HUDEP-2 (cell line): ENCODE measurements around the gene YBX2.
A peak's percentile ranks its signal among the peaks of the same experiment; 100 is the strongest.
"Not testable (repeated sequence)": the region's sequence is repeated elsewhere in the genome, so short reads cannot be mapped to it uniquely, and the experiment has no call there.

ENCODE experiments used
- DNase-seq, 76 experiments: peaks; one replicate each; lab custom pipeline; 2025; ENCODE audit not compliant: unreplicated experiment in 76 of 76; lab: John Stamatoyannopoulos, UW

YBX2 gene

GRCh38 chr17:7294614-7295153 lies at the start of gene YBX2:
Gene YBX2, minus strand, starts transcription at chr17:7294639. Its CDS starts 139 bp downstream, at chr17:7294500.
- peak in 72 of 76 experiments; percentile 75 to 99 (median 94) for DNase-seq

DNA sequence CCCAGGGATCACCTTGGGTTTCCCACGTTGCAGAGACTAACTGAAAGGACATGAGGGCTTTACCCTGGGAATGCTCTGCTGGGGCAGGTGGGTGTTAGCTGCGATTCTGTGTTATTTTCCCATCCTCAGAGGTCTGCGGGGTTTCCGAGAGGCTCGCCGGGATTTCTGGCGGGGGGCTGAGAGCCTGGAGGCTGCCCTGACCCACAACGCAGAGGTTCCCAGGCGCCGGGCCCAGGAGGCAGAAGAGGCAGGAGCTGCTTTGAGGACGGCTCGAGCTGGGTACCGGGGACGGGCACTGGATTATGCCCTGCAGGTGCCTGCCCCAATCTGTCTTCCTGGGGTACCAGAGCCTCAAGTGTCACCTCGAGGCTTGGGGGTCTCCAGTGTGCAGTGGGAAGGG lies 48.8 kb upstream of the YBX2 start:
- no peak for DNase-seq

DNA sequence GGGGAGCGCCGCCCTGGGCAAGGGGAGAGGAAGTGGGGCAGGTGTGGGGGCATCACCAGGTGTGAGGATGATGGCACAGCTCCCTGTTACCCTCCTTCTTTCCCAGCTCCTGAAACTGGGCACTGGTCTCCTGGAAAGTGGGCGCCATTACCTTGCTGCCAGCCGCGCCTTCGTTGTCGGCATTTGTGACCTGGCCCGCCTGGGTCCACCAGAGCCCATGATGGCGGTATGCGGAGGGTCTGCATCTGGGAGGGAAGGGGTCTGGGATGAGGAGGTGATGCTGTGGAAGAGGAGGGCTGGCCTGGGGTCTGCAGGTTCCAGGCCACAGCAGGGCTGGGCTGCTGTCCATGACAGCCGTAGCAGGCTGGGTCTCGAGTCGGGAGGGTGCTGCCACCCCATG lies 47.4 kb upstream of the YBX2 start:
- DNase-seq: no peak

DNA sequence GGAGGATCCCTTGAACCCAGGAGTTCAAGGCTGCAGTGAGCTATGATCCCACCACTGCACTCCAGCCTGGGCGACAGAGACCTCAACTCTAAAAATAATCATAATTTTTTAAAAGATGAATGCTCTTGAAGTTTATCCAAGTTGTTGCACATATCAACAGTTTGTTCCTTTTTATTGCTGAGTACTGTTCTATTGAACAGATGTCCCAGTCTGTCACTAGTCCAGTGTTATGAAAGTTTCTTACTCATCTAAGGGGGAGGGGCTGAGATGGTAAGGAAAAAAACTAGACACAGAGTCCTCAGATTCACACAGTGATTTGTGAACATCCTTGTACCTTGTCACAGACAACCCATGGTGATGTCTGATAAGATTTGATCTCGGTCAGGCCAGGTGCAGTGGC lies 45.7 kb upstream of the YBX2 start:
- DNase-seq: no peak

DNA sequence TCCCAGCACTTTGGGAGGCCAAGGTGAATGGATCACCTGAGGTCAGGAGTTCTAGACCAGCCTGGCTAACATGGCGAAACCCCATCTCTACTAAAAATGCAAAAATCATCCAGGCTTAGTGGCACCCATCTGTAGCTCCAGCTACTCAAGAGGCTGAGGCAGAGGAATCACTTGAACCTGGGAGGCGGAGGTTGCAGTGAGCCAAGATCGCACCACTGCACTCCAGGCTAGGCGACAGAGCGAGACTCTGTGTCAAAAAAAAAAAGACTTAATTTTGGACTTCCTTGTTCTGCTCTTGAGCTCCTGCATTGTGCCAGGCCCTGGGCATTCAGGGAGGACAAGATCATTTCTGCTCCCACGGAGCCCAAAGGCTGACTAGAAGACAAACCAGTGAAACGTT lies 43.2 kb upstream of the YBX2 start:
- DNase-seq: not testable (repeated sequence)

DNA sequence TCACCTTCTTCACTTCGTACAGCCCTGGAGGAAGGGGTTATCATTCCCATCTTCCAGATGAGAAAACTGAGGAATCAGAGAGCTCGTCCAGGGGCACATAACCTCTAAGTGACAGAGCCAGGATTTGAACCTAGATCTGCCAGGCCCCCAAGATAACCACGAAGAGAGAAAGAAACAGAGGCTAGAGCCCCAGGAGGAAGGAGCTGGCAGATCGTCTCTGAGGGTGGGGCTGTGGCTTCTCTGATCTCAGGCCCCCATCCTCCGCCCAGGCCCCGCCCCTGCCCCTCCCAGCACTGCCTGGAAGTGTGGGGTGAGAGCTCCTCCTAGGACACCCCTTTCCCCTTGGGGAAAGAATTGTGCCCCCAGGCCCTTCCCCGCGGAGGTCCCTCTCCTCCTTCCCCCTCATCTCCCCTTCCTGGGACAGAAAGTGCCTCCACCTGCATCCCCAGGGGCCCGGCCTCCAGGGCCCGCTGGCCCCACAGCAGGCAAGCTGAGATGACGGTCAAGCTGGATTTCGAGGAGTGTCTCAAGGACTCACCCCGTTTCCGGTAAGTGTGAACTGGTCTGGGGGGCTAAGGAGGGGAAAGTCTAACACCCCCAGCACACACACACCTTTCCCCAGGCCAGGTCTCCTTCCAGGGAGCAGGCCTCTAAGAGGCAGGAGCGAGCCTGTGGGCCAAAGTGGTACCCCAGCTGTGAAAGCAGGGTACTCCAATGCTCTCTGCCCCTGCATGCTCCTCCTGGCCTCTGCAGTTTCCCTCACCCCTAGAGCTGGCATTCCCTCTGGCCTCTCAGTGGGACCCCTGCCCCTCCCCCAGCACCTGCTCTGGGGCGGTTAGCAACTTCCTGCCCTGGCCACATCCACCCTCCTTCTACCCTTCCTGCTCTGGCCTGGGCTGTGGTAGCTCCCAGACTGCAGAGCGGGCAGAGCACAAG lies 42.1 kb upstream of the YBX2 start, which contains the start of gene ACAP1:
ACAP1 (plus strand) TSS at position 290 of the 936 bp plus-strand sequence; CDS start at position 496, 206 bp downstream.
- peak in 59 of 76 experiments; percentile 9 to 83 (median 58) for DNase-seq

DNA sequence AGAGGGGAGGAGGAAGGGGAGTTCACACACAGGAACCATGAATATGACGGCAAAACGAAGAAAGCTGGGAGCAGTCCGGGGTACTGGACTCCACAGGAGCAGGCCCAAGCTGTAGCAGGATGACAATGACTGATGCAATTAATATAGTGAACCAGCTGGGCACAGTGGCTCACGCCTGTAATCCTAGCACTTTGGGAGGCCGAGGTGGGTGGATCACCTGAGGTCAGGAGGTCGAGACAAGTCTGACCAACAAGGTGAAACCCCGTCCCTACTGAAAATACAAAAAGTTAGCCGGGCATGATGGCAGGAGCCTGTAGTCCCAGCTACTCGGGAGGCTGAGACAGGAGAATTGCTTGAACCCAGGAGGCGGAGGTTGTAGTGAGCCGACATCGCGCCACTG lies 41.3 kb upstream of the YBX2 start:
- not testable (repeated sequence) for DNase-seq

DNA sequence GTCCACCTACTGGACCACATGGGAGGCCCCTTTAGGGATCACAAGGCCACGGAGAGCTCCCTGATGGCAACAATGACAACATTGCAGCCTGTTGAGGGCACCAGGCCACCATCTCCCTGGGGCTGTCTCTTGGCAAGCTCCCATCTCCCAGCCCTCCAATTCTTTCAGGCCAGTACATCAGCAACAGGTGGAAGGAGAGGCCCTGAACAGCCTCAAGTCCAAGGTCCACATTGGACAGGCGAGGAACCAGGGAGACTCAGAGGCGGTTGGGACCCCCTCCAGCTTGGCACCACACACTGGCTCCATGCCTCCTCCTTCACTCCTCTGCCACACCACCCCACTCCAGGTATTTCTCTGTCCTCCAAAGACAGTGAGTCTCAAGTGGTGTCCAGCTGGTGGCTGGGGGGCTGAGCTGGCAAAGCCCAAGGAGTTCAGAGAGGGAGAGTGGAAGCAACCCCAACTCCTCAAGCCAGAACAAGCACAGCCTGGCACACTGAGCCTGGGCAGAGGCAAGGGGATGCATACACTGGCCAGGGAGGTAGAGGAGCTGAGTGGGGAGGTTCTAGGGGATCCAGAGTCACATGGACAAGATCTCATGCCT lies 40.6 kb upstream of the YBX2 start:
- no peak for DNase-seq

DNA sequence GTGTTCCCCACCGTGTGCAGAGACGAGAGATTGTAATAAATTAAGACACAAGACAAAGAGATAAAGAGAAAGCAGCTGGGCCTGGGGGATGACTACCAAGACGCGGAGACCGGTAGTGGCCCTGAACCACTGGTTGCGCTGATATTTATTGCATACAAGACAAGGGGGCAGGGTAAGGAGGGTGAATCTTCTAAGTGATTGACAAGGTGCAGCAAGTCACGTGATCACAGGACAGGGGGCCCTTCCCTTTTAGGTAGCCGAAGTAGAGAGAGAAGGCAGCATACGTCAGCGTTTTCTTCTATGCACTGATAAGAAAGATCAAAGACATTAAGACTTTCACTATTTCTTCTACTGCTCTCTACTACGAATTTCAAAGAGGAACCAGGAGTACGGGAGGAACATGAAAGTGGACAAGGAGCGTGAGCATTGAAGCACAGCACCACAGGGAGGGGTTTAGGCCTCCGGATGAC lies 38.2 kb upstream of the YBX2 start:
- not testable (repeated sequence) for DNase-seq

- DNase-seq: no peak
Measured at GRCh38 chr17:7332111-7332510, 37.7 kb upstream of the YBX2 start.

GRCh38 chr17:7330638-7331015 lies 36.2 kb upstream of the YBX2 start:
- DNase-seq: no peak

DNA sequence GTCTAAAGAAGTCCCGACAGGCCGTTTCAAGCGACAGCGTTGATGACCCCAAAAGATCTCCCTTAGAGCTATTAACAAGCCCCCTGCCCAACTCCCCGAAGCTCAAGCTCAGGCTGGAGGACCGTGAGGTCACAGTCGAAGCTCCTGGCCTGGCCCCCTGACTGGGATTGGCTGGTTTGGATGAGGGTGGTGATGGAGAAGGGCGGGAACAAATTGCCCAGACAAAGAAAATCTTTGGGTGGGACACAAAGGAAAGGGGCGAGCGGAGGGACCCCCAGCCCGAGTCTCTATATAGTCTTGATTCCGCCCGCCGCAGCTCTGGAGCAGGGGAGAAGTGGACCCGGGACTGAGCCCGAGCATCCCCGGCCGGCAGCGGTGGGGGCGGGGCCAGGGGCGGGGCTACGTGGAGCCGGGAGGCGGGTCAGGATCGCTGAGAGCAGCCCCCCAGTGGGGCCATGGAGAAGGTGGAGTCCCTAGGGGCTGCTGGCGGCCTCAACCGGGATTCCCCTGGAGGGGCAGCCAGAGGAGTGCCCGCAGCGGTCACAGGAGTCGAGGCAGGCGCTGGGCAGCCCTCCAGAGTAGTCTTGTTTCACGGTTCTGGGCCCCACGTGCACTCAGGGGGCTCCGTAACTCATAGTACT lies 35.7 kb upstream of the YBX2 start:
- peak in 65 of 76 experiments; percentile 24 to 92 (median 67) for DNase-seq

DNA sequence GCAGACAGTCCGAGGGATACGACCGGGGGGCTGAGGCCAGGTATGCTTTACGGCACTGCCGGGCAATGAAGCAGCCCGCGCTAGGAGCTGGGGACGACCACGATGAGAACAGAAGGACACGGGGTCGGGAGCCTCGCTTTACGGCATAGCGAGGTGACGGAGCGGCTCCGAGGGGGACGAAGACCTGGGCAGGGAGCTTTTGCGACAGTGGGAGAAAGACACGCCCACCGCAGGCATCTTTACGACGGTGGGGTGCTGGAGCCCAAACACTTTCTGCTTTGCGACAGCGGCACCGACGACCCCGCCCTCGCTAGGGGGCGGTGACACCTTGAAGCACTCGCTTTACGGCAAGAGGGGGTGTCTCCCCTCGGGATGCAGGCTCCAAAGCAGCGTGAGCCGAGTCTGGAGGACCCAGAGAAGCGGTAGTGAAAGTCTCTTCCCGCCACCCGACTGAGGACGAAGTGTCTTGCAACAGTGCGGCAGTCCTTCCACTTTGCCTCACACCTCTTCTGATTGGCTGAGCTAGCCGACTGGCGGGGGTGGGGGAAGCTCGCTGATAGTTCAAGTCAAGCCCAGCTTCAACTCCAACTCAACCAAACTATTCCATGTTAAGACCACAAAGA lies 35.0 kb upstream of the YBX2 start:
- DNase-seq: peak in 75 of 76 experiments; percentile 78 to 99 (median 96)

GRCh38 chr17:7328840-7329373 lies 34.5 kb upstream of the YBX2 start, which contains the start of gene NEURL4:
Gene NEURL4, minus strand, starts transcription at chr17:7329335. Its CDS starts 23 bp downstream, at chr17:7329312.
- DNase-seq: peak in 1 of 76 experiments; percentile 56

DNA sequence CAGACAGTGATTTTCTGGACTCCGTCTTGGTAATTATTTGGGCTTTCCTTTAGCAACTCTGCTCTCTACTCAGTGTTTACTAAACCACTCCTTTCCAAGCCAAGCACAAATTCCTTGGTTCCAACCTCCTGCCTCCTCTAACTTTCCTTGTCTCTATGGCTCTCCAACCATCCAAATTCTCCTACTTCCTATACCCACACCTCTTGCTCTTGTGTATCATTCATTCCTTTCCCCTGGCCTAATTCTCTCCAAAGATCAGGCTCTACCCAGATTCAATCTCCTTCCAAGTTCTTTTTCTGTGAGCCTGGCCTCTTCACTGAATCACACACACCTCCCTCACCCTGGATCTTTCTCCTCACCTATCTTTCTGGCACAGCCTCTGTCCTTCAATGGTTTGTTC lies 33.6 kb upstream of the YBX2 start:
- no peak for DNase-seq

- no peak for DNase-seq
Measured at GRCh38 chr17:7327501-7327900, 33.1 kb upstream of the YBX2 start.

DNA sequence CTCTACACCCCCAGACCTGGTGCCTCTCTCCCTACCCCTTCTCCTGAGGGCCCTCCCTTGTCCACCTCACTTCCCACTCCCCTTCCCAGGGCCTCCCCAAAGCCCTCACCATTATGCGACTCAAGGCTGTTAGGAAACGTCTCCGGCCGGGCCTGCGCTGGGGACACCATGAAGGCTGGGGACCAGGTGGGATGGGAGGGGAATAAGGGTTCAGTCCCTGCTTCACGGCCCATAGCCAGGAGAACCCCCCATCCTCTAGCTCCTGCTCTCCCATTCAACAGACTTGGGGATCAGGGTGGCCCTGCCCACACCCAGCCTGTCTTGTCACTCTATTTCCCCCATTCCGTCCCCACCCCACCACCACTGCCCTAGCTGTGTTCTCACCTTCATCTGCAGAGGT lies 32.6 kb upstream of the YBX2 start:
- DNase-seq: no peak

- DNase-seq: no peak
Measured at GRCh38 chr17:7326186-7326585, 31.7 kb upstream of the YBX2 start.

DNA sequence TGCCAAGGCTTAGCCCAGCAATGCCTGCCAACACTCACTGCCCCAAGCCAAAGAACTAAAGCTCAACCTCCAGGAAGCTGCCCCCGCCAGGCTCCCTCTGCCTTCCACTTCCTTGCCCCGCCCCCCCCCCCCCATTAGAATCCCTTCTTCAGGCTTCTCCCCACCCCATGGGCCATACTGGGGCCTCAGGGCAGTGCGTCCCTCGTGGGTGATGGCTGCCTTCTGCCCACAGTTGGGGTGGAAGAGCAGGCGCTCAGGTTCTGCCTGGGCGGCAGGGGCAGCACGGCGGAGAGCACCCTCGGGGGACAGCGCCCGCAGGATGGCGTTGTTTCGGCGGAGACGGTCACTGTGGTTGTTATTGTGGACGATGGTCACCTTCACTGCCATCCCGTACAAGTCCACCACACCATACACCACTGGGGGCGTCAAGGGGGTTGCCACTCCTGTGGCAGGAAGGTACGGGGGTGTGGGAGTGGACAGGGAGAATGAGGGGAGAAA lies 30.6 kb upstream of the YBX2 start:
- DNase-seq: no peak

- no peak for DNase-seq
Measured at GRCh38 chr17:7324438-7324779, 30.0 kb upstream of the YBX2 start.
